ENCODE data around the gene DUSP9.

The DUSP9 gene

DNA sequence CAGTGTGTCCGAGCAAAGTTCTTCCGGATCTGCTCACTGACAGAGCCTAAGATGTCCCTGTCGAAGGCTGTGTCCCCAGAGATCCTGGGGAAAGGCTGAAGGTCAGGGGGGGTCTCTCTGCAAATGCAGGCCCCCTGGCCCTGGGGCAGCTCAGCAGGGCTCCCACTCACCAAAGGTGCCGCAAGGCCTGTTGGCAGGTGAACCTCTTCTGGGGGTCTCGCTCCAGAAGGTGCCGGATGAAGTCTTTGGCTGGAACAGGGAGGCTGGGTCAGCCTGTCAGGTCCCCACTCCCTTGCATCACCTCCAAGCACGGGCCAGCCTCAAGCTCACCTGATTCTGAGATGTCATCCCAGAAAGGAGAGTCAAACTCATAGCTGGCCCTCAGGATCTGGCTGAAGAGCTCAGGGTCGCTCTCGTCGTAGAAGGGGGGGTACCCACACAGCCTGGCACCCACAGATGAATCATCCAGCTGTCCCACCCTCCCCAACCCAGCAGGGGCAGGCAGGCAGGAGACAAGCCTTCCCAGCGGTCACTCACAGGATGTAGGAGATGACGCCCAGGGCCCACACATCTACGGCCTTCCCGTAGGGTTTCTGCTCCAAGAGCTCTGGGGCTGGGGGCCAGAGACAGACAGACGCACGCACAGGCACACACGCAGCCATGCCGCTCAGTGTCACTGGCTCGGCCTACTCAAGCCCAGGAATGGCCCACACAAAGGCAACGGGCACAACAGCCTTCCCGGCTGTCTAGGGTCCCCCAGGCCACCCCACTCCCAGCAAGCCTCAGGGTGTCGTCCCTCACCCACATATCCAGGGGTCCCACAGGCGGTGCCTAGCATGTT lies 24.0 kb downstream of the DUSP9 start:
- in situ Hi-C loops (cut with MboI; ENCODE audit: low sequenced_read_pairs, unreplicated experiment), result loop anchor here (25.0 kb wide), 1 partner anchor 709 kb away; no protein-coding TSS in a partner anchor
- TF ChIP-seq CTCF (IDR thresholded peaks at IDR 0.05; ENCODE audit: borderline replicate concordance, control extremely low read depth, extremely low read depth, insufficient read depth, missing control alignments), result no peak
- DNase-seq (ENCODE audit: low spot score), result no peak

DNA sequence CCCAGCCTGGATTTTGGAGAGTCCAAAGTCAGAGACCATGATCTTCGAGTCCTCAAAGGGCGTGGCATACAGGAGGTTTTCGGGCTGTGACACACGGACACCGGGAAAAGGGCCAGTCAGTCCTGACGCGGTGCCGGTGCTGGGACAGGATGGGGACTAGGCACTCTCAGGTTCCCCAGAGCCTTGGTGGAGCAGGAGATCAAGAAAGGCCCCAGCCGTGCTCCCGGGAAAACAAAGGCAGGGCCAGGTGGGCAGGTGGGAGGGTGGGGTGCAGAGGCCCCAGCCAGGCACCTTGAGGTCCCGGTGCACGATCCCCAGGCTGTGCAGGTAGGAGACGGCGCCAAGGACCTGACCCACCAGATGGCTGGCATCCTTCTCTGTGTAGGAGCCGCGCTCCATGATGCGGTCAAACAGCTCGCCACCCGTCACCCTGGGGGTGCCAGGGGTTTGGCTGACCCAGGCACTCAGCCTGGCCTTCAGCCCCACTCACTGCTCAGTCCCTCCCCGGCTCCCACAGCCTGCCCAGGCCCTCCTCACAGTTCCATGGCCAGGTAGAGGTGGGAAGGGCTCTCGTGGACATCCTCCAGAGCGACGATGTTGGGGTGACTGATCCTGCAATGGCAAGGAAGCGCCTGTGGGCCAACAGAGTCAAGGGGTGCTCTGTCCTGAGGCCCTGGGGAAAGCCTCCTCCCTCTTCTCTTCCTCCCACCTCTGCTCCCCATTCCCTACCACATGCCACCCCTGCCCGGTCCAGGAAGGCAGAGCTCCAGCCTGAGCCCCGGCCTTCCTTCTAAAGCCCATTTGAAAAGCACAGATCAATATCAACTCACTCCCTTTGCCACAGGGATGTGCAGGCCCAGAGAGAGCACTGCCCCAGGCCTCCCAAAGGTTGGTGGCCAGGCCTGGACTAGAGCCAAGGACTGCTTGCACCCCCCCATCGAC lies 24.9 kb downstream of the DUSP9 start:
- in situ Hi-C loops (cut with MboI; ENCODE audit: low sequenced_read_pairs, unreplicated experiment), result loop anchor here (25.0 kb wide), 1 partner anchor 710 kb away; no protein-coding TSS in a partner anchor

DNA sequence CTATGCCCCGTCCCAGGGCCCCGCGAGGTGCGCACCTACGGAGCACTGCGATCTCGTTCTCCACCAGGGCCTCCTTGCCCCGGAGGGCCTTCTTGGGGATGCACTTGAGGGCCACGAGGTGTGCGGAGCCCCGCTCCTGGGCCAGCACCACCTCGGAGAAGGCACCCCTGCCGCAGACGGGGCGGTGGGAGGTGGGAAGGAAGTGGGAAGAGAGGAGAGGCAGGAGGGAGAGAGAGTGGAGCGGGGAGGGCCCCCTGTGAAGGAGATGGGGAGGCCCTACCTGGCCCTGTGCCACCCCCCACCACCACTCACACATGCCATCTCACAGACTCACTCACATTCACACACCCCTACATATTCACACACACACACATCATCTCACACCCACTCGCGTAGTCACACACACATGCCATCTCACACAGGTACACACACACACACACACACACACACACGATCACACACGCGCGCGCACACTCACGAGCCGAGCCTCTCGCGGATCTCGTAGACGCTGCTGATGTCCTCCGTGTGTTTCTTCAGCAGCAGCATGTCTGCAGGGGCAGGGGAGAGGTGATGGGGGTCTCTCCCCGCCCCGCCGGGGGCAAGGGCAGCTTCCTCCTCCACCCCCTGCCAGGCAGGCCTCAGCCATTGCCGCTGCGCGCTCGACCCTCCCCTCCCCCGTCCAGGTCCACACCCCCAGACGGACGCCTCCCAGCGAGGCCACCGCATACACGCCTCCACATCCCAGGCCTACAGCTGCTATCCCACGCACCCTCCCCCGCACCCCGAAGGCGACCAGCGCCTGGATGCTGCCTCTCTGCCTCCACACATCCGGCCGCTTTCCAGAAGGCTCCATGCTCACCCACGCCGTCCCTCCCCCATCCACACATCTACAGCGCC lies 25.8 kb downstream of the DUSP9 start:
- no peak for TF ChIP-seq CTCF (IDR thresholded peaks at IDR 0.05; ENCODE audit: borderline replicate concordance, control extremely low read depth, extremely low read depth, insufficient read depth, missing control alignments)
- in situ Hi-C loops (cut with MboI; ENCODE audit: low sequenced_read_pairs, unreplicated experiment), result loop anchor here (25.0 kb wide), 1 partner anchor 710 kb away; no protein-coding TSS in a partner anchor
- no peak for DNase-seq (ENCODE audit: low spot score)

More for the DNA sequence above, 24.9 kb downstream of the DUSP9 start:
- no peak for DNase-seq (ENCODE audit: low spot score)
- no peak for TF ChIP-seq CTCF (IDR thresholded peaks at IDR 0.05; ENCODE audit: borderline replicate concordance, control extremely low read depth, extremely low read depth, insufficient read depth, missing control alignments)

DNA sequence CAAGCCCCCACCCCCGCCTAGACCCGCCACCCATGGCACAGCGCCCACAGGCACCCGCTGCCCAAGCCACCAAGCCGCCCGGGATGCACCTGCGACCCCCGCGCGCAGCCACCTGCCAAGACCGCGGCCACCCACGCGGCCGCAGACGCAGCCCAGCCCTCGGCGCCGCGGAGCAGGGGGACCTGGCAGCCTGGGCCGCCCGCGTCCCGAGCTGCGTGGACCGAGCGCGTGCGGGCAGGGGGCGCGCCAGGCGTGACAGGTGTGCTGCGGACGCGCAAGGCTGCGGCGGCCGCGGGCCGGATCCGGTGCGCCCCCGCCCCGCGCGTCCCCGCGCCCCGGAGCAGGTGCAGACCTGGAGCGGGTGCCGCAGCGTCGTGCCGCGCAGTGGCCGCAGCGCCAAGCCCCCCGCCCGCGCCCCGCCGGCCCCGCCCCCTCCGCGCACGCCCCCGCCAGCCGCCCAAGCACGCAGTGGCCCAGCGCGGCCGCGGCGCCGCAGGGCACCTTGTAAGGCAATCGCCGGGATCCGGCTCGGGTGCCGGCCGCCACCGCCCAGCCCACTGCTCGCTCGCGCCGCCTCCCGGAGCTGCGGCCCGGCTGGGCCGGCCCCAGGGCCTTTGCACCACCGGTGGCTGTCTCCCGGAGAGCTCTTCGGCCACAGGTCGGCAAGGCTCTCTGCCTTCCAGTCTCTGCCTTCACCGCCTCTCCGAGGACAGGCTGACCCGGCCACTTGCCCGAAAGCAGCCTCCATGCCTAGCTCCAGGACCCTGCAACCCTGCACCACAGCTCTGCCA lies 26.6 kb downstream of the DUSP9 start, which contains the start of gene PNCK:
Gene PNCK, minus strand, starts transcription at position 386 of the 791 bp plus-strand sequence. CDS start 737 bp downstream, outside the sequence.
- DNase-seq (ENCODE audit: low spot score), result no peak
- in situ Hi-C loops (cut with MboI; ENCODE audit: low sequenced_read_pairs, unreplicated experiment), result loop anchor here (25.0 kb wide), 1 partner anchor 711 kb away; no protein-coding TSS in a partner anchor
- no peak for TF ChIP-seq CTCF (IDR thresholded peaks at IDR 0.05; ENCODE audit: borderline replicate concordance, control extremely low read depth, extremely low read depth, insufficient read depth, missing control alignments)

- in situ Hi-C loops (cut with MboI; ENCODE audit: low sequenced_read_pairs, unreplicated experiment), result loop anchor here (25.0 kb wide), 1 partner anchor 712 kb away; no protein-coding TSS in a partner anchor
- no peak for TF ChIP-seq CTCF (IDR thresholded peaks at IDR 0.05; ENCODE audit: borderline replicate concordance, control extremely low read depth, extremely low read depth, insufficient read depth, missing control alignments)
- DNase-seq (ENCODE audit: low spot score), result no peak
Observed at GRCh38 chrX:153674219-153674851, 27.3 kb downstream of the DUSP9 start.

All from GM13976 (cell line).